ENCODE measurements around the gene CACUL1. TPM values are rescaled to one million over a fixed set of nuclear protein-coding genes. Genes with fewer than 3 reads are reported as not detected.

The CACUL1 gene
- total RNA-seq, 2 donors from 2014 or later: 23.7 to 38.1 TPM

DNA sequence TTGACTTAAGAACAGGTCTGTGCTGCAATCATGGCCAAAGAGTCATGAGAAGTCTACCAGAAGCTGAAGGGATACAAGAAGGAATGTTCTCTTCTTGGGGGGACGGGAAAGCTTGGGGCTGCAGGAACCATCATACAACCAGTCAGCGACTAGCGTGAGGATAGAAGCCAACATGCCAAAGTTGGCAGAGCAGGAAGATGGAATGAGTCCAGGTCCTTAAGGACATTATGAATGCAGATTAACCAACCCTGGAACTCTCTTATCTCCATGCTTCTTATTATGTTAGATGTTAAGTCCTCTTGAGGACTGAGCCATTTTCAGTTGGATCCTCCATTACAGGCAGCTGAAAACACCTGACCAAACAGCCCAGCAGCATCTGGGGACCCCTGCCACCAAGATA, 17.2 kb upstream of the CACUL1 start:
- 100% methylated on average over 3 of the region's 3 CpGs for WGBS
- H3K9me3 ChIP-seq: no peaks in the 10 kb centered on the region
- no peak overlapping the region for H3K27ac ChIP-seq
- no peaks in the 10 kb centered on the region for H3K4me1 ChIP-seq (replicated peaks)
- no peaks in the 10 kb centered on the region for H3K36me3 ChIP-seq
- TF ChIP-seq POLR2A (IDR thresholded peaks at IDR 0.05) (no peak), POLR2AphosphoS5 (IDR thresholded peaks at IDR 0.05) (no peak)
- TF ChIP-seq, protein P1, sequence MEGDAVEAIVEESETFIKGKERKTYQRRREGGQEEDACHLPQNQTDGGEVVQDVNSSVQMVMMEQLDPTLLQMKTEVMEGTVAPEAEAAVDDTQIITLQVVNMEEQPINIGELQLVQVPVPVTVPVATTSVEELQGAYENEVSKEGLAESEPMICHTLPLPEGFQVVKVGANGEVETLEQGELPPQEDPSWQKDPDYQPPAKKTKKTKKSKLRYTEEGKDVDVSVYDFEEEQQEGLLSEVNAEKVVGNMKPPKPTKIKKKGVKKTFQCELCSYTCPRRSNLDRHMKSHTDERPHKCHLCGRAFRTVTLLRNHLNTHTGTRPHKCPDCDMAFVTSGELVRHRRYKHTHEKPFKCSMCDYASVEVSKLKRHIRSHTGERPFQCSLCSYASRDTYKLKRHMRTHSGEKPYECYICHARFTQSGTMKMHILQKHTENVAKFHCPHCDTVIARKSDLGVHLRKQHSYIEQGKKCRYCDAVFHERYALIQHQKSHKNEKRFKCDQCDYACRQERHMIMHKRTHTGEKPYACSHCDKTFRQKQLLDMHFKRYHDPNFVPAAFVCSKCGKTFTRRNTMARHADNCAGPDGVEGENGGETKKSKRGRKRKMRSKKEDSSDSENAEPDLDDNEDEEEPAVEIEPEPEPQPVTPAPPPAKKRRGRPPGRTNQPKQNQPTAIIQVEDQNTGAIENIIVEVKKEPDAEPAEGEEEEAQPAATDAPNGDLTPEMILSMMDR (IDR thresholded peaks at IDR 0.05): no peak
- H3K27me3 ChIP-seq (replicated peaks; ENCODE audit: insufficient read depth): no peaks in the 10 kb centered on the region
- intact Hi-C loops (cut with DNase I): no loop called here
- H3K4me3 ChIP-seq: no peak overlapping the region
- DNase-seq (ENCODE audit: low spot score): no peak

DNA sequence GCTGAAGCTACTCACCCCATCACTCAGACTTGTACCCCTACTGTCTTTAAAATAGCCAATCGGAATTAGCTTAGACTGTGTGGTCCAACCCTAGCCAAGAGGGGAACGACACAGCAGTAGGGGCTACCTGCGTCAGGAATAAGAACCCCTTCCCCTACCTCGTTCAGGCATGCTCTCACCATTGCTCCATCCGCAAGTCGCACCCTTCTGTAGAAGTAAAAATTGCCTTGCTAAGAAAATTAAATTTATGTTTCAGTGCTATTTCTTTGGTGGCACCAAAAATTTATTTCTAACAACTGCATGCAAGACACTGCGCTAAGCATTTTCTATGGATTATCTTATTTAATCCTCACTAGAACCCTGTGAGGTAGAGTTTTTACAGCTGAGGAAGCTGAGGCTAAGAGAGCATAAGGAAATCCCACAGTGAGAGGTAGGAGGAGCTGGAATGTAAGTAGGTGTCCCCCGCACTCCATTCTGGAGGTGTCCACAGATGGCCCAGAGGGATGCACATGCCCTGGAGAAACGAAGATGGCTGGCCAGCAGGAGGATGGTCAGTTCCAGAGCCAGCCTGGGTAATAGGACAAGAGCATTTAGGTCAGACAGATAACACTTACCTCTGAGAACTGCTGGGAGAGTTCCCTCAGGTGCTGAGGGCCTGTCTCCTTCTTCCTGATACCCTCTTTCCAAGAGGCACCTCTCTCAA, 15.3 kb upstream of the CACUL1 start:
- Histone ChIP-seq H3K4me3 (no peak overlapping the region), H3K27ac (no peak overlapping the region), H3K9me3 (no peaks in the 10 kb centered on the region), H3K36me3 (no peaks in the 10 kb centered on the region), H3K4me1 (replicated peaks) (no peaks in the 10 kb centered on the region), H3K27me3 (replicated peaks; ENCODE audit: insufficient read depth) (no peaks in the 10 kb centered on the region)
- TF ChIP-seq POLR2AphosphoS5 (IDR thresholded peaks at IDR 0.05): no peak
- TF ChIP-seq, protein P1 (IDR thresholded peaks at IDR 0.05): no peak
- no peak for TF ChIP-seq POLR2A (IDR thresholded peaks at IDR 0.05)
- no peak for DNase-seq (ENCODE audit: low spot score)
- 86% methylated on average over 9 of the region's 9 CpGs for WGBS
- intact Hi-C loops (cut with DNase I): no loop called here

GRCh38 chr10:118768041-118768919, 13.5 kb upstream of the CACUL1 start:
- H3K27ac ChIP-seq: no peak overlapping the region
- H3K4me3 ChIP-seq: no peak overlapping the region
- intact Hi-C loops (cut with DNase I): no loop called here
- TF ChIP-seq POLR2AphosphoS5 (IDR thresholded peaks at IDR 0.05) (no peak), POLR2A (IDR thresholded peaks at IDR 0.05) (no peak)
- TF ChIP-seq, protein P1 (IDR thresholded peaks at IDR 0.05): no peak
- no peaks in the 10 kb centered on the region for H3K27me3 ChIP-seq (replicated peaks; ENCODE audit: insufficient read depth)
- H3K9me3 ChIP-seq: no peaks in the 10 kb centered on the region
- no peaks in the 10 kb centered on the region for H3K4me1 ChIP-seq (replicated peaks)
- no peak for DNase-seq (ENCODE audit: low spot score)
- WGBS: 84% methylated on average over 6 of the region's 6 CpGs
- H3K36me3 ChIP-seq: no peaks in the 10 kb centered on the region

GRCh38 chr10:118767297-118768040, 12.7 kb upstream of the CACUL1 start:
- WGBS: 68% methylated on average over 6 of the region's 6 CpGs
- no peak for DNase-seq (ENCODE audit: low spot score)
- intact Hi-C loops (cut with DNase I): no loop called here
- no peaks in the 10 kb centered on the region for H3K27me3 ChIP-seq (replicated peaks; ENCODE audit: insufficient read depth)
- H3K4me1 ChIP-seq (replicated peaks): no peaks in the 10 kb centered on the region
- no peaks in the 10 kb centered on the region for H3K9me3 ChIP-seq
- no peaks in the 10 kb centered on the region for H3K36me3 ChIP-seq
- no peak overlapping the region for H3K4me3 ChIP-seq
- TF ChIP-seq POLR2AphosphoS5 (IDR thresholded peaks at IDR 0.05) (no peak), POLR2A (IDR thresholded peaks at IDR 0.05) (no peak)
- TF ChIP-seq, protein P1 (IDR thresholded peaks at IDR 0.05): no peak
- no peak overlapping the region for H3K27ac ChIP-seq

Measured in prostate gland (tissue), 2 donors.